ENCODE measurements around the gene RAMP3.

Gene RAMP3

DNA sequence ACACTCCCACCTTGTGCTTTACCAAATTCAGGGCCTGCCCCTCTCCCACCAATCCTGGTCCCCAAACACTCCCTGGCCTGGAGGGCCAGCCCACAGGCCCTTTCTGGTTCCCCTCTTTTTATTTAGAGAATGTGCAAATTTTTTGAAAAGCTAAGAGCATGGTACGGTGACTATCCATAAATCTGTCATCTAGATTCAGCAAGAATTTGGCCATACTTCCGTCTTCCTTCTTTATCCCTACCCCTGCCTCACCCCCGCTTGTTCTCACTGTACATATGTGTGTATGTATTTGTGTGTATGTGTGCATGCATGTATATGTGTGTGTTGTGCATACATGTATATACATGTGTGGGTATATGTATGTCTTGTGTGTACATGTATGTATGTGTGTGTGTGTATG lies 38.0 kb upstream of the RAMP3 start:
- no peak for TF ChIP-seq POLR2AphosphoS5 (IDR thresholded peaks at IDR 0.05; ENCODE audit: low read depth, low read length)
- TF ChIP-seq FOXP2 (optimal IDR thresholded peaks at IDR 0.05; ENCODE audit: borderline replicate concordance, extremely low read depth, extremely low read length, insufficient read depth), result no peak
- TF ChIP-seq TAF1 (IDR thresholded peaks at IDR 0.05; ENCODE audit: borderline replicate concordance, insufficient read depth, low read length), result no peak
- no peak for TF ChIP-seq SIN3A (IDR thresholded peaks at IDR 0.05; ENCODE audit: borderline replicate concordance, insufficient read depth, low read length)

GRCh38 chr7:45122975-45123860 lies 34.4 kb upstream of the RAMP3 start:
- TF ChIP-seq TAF1 (IDR thresholded peaks at IDR 0.05; ENCODE audit: borderline replicate concordance, insufficient read depth, low read length), result no peak

DNA sequence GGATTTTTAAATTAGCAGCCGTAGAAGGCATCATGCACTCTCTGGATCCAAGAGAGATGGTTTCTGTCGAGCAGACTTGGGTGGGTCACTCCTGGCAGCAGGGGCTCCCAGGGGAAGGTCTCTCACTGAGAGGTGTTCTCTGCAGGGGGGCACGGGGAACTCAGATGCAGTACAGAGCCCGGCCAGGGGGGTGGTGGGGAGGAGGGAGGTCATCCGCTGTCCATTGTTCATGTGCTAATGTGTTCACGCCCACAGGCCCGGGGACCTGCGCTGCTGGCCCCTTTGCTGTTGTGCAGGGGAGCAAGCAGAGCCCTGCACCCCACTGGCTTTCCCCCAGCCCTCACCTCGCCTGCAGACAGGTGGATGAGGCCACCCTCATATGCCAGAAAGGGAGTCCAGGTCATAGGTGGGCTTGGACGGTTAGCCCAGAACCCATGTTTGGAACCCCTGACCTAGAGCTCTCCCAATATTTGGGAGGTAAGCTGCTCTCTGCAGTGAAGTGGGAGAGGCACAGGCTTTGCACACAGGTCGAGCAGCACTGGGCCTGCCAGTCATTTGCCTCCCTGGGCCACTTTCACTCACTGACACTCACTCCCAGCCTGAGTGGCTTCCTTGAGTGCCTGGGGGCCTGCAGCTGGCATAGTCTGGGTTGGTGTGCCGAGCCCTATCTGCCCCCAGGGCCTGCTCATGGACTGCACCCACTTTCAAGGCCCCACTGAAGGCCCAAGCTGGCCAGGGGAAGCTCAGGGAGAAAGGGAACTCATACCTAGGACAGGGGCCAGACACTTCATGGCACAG lies 33.5 kb upstream of the RAMP3 start:
- TF ChIP-seq TAF1 (IDR thresholded peaks at IDR 0.05; ENCODE audit: borderline replicate concordance, insufficient read depth, low read length), result no peak
- TF ChIP-seq, protein P1, sequence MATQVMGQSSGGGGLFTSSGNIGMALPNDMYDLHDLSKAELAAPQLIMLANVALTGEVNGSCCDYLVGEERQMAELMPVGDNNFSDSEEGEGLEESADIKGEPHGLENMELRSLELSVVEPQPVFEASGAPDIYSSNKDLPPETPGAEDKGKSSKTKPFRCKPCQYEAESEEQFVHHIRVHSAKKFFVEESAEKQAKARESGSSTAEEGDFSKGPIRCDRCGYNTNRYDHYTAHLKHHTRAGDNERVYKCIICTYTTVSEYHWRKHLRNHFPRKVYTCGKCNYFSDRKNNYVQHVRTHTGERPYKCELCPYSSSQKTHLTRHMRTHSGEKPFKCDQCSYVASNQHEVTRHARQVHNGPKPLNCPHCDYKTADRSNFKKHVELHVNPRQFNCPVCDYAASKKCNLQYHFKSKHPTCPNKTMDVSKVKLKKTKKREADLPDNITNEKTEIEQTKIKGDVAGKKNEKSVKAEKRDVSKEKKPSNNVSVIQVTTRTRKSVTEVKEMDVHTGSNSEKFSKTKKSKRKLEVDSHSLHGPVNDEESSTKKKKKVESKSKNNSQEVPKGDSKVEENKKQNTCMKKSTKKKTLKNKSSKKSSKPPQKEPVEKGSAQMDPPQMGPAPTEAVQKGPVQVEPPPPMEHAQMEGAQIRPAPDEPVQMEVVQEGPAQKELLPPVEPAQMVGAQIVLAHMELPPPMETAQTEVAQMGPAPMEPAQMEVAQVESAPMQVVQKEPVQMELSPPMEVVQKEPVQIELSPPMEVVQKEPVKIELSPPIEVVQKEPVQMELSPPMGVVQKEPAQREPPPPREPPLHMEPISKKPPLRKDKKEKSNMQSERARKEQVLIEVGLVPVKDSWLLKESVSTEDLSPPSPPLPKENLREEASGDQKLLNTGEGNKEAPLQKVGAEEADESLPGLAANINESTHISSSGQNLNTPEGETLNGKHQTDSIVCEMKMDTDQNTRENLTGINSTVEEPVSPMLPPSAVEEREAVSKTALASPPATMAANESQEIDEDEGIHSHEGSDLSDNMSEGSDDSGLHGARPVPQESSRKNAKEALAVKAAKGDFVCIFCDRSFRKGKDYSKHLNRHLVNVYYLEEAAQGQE (IDR thresholded peaks at IDR 0.05; ENCODE audit: insufficient read depth in 1 of 2, low read depth in 2 of 2, low read length in 2 of 2), result no peak
- TF ChIP-seq SIN3A (IDR thresholded peaks at IDR 0.05; ENCODE audit: borderline replicate concordance, insufficient read depth, low read length), result no peak
- no peak for TF ChIP-seq POLR2AphosphoS5 (IDR thresholded peaks at IDR 0.05; ENCODE audit: low read depth, low read length)

GRCh38 chr7:45125193-45125904 lies 32.2 kb upstream of the RAMP3 start:
- TF ChIP-seq SIN3A (IDR thresholded peaks at IDR 0.05; ENCODE audit: borderline replicate concordance, insufficient read depth, low read length) (no peak), TAF1 (IDR thresholded peaks at IDR 0.05; ENCODE audit: borderline replicate concordance, insufficient read depth, low read length) (no peak), FOXP2 (optimal IDR thresholded peaks at IDR 0.05; ENCODE audit: borderline replicate concordance, extremely low read depth, extremely low read length, insufficient read depth) (no peak), POLR2AphosphoS5 (IDR thresholded peaks at IDR 0.05; ENCODE audit: low read depth, low read length) (no peak)
- TF ChIP-seq, protein P1 (IDR thresholded peaks at IDR 0.05; ENCODE audit: insufficient read depth in 1 of 2, low read depth in 2 of 2, low read length in 2 of 2), result no peak

- TF ChIP-seq, protein P1 (IDR thresholded peaks at IDR 0.05; ENCODE audit: insufficient read depth in 1 of 2, low read depth in 2 of 2, low read length in 2 of 2), result no peak
- TF ChIP-seq FOXP2 (optimal IDR thresholded peaks at IDR 0.05; ENCODE audit: borderline replicate concordance, extremely low read depth, extremely low read length, insufficient read depth) (no peak), SIN3A (IDR thresholded peaks at IDR 0.05; ENCODE audit: borderline replicate concordance, insufficient read depth, low read length) (no peak)
Measured at GRCh38 chr7:45126201-45126600, 31.4 kb upstream of the RAMP3 start.

Data from PFSK-1 (cell line).